Esophagus muscularis mucosa (tissue), 4 donors: ENCODE measurements around the gene FPR1.

ENCODE experiments used
- EP300 ChIP-seq: sonication (generic); formaldehyde crosslinking; IDR thresholded peaks from one replicate; pipeline ENCODE4 v1.6.1; 2017; ENCODE audit warnings: antibody characterized with exemption
- POLR2A ChIP-seq: fragments of 450-650 bp; IDR thresholded peaks from one replicate; pipeline ENCODE4 v1.6.1; 2017; ENCODE audit warnings: antibody characterized with exemption, moderate library complexity, mild to moderate bottlenecking, low read depth
- POLR2AphosphoS5 ChIP-seq, 2 donors: sonication (generic); formaldehyde crosslinking; IDR thresholded peaks; one replicate each; pipeline ENCODE4 v1.6.1; 2017; ENCODE audit warnings: antibody characterized with exemption in 2 of 2
- TF ChIP-seq, protein P1 (sequence below), 3 experiments: fragments of 200-600 bp in 2 of 3; fragments of 450-650 bp in 1 of 3; sonication (generic) in 2 of 3; IDR thresholded peaks; one replicate each; pipeline ENCODE4 v1.5.1; 2017 to 2019; ENCODE audit warnings: antibody characterized with exemption in 3 of 3, mild to moderate bottlenecking in 2 of 3, moderate library complexity in 1 of 3

DNA sequence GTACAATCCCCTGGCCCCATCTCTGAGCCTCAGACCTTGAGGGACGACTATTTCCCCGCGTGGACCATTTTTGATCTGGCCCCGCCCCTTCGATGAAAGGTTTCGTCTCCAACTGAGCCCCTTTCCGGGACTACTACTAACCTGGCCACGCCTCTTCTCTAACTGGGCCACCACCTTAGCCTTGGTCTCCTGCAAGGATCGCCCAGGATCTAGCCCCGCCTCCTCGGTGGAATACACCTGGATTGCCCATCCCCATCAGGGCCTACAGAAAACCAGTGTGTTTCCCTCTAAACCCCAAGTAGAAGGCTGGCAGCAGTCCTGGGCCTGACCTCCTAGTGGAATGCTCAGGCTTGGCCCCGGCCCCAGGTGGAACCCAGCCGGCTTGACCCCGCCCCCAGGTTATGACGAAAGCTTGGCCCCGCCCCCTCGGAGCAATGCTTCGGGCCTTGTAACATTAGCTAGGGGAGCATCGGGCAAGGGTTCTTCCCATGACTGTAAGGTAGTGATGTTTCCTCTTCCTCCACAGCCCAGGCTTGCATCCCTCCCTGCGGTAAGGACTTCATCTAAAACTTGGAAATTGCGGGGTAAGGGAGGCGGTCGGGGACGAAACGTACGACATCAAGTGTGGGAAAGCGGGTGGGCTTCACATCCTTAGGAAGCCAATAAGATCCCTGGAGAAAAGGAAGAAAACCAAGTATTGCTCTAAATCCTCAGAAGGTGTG, 49.4 kb downstream of the FPR1 start:
- TF ChIP-seq POLR2A (no peak), EP300 (no peak), POLR2AphosphoS5 (IDR thresholded peaks at IDR 0.05) (peak; percentile 36 to 65)
- TF ChIP-seq, protein P1, sequence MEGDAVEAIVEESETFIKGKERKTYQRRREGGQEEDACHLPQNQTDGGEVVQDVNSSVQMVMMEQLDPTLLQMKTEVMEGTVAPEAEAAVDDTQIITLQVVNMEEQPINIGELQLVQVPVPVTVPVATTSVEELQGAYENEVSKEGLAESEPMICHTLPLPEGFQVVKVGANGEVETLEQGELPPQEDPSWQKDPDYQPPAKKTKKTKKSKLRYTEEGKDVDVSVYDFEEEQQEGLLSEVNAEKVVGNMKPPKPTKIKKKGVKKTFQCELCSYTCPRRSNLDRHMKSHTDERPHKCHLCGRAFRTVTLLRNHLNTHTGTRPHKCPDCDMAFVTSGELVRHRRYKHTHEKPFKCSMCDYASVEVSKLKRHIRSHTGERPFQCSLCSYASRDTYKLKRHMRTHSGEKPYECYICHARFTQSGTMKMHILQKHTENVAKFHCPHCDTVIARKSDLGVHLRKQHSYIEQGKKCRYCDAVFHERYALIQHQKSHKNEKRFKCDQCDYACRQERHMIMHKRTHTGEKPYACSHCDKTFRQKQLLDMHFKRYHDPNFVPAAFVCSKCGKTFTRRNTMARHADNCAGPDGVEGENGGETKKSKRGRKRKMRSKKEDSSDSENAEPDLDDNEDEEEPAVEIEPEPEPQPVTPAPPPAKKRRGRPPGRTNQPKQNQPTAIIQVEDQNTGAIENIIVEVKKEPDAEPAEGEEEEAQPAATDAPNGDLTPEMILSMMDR (IDR thresholded peaks at IDR 0.05) = no peak
